NCI-H526 treated with DMSO at 0.1 percent for 48 hours (cell line): ENCODE data around the gene MMP14.

ENCODE experiments used
- DNase-seq: peaks from one replicate; lab custom pipeline; 2025; lab: John Stamatoyannopoulos, UW

Gene MMP14

GRCh38 chr14:22861651-22862050, 25.3 kb downstream of the MMP14 start:
- no peak for DNase-seq

- no peak for DNase-seq
These were observed 28.6 kb downstream of the MMP14 start for GRCh38 chr14:22864979-22865378.

GRCh38 chr14:22865424-22866405, 29.3 kb downstream of the MMP14 start:
- DNase-seq = no peak

- no peak for DNase-seq
These were observed 30.5 kb downstream of the MMP14 start for GRCh38 chr14:22866874-22867273.

- no peak for DNase-seq
These were observed 34.4 kb downstream of the MMP14 start for GRCh38 chr14:22870811-22871223.

GRCh38 chr14:22871224-22872032, 35.0 kb downstream of the MMP14 start, which contains the start of gene LRP10:
Gene LRP10, plus strand, starts transcription at chr14:22871740. Its CDS starts 564 bp downstream, at chr14:22872304.
- DNase-seq = peak; percentile 95

- DNase-seq = peak; percentile 63
These were observed 35.8 kb downstream of the MMP14 start for GRCh38 chr14:22872033-22872832.

GRCh38 chr14:22872833-22873520, 36.6 kb downstream of the MMP14 start:
- DNase-seq = no peak

- no peak for DNase-seq
These were observed 38.8 kb downstream of the MMP14 start for GRCh38 chr14:22875003-22875747.

- DNase-seq = no peak
These were observed 39.4 kb downstream of the MMP14 start for GRCh38 chr14:22875748-22876319.

GRCh38 chr14:22877000-22877501, 40.7 kb downstream of the MMP14 start:
- DNase-seq = no peak

- DNase-seq = no peak
These were observed 42.2 kb downstream of the MMP14 start for GRCh38 chr14:22878271-22879246.

GRCh38 chr14:22882064-22882463, 45.7 kb downstream of the MMP14 start:
- DNase-seq = no peak

- DNase-seq = no peak
These were observed 46.3 kb downstream of the MMP14 start for GRCh38 chr14:22882529-22883172.

GRCh38 chr14:22883173-22883976, 47.0 kb downstream of the MMP14 start, which contains the start of gene REM2:
Gene REM2, plus strand, starts transcription at chr14:22883222. Its CDS starts 66 bp downstream, at chr14:22883288.
- DNase-seq = no peak

- DNase-seq = no peak
These were observed 47.8 kb downstream of the MMP14 start for GRCh38 chr14:22884076-22884737.
